GM18508 (cell line): ENCODE measurements around the gene SP100.
"Not testable (repeated sequence)": the region's sequence is repeated elsewhere in the genome, so short reads cannot be mapped to it uniquely, and the experiment has no call there.

Experiments used
- ATAC-seq: cut with Tn5 transposase; IDR thresholded peaks from one replicate; pipeline ENCODE4 v1.9.1; 2021; ENCODE audit warnings: moderate number of reproducible peaks; ENCODE audit not compliant: insufficient read depth, unreplicated experiment

Gene SP100

GRCh38 chr2:230416061-230416721, at the start of gene SP100:
Gene SP100 (plus strand): TSS chr2:230416201. CDS start chr2:230416297, 96 bp downstream.
- peak; percentile 88 for ATAC-seq

- no peak for ATAC-seq
These were observed 33.9 kb upstream of the SP100 start for GRCh38 chr2:230382108-230382507.

GRCh38 chr2:230383453-230383852, 32.5 kb upstream of the SP100 start:
- ATAC-seq: no peak

GRCh38 chr2:230384986-230385385, 31.0 kb upstream of the SP100 start:
- ATAC-seq: no peak

- ATAC-seq: no peak
These were observed 21.7 kb upstream of the SP100 start for GRCh38 chr2:230394301-230394700.

- not testable (repeated sequence) for ATAC-seq
These were observed 17.3 kb upstream of the SP100 start for GRCh38 chr2:230398698-230399097.

GRCh38 chr2:230400041-230400440, 16.0 kb upstream of the SP100 start:
- ATAC-seq: no peak

GRCh38 chr2:230400454-230400853, 15.5 kb upstream of the SP100 start:
- ATAC-seq: no peak

- ATAC-seq: not testable (repeated sequence)
These were observed 15.0 kb upstream of the SP100 start for GRCh38 chr2:230401026-230401425.

- no peak for ATAC-seq
These were observed 12.3 kb upstream of the SP100 start for GRCh38 chr2:230403746-230404145.

GRCh38 chr2:230405824-230406223, 10.2 kb upstream of the SP100 start:
- no peak for ATAC-seq

GRCh38 chr2:230408244-230408842, 7.7 kb upstream of the SP100 start:
- no peak for ATAC-seq

- ATAC-seq: not testable (repeated sequence)
These were observed 6.7 kb upstream of the SP100 start for GRCh38 chr2:230409316-230409715.

- no peak for ATAC-seq
These were observed 5.7 kb upstream of the SP100 start for GRCh38 chr2:230410263-230410662.

- no peak for ATAC-seq
These were observed 5.0 kb upstream of the SP100 start for GRCh38 chr2:230410861-230411569.

GRCh38 chr2:230411570-230412370, 4.2 kb upstream of the SP100 start:
- ATAC-seq: no peak

GRCh38 chr2:230412371-230412711, 3.7 kb upstream of the SP100 start:
- ATAC-seq: no peak

GRCh38 chr2:230412846-230413245, 3.2 kb upstream of the SP100 start:
- no peak for ATAC-seq

- ATAC-seq: no peak
These were observed 2.5 kb upstream of the SP100 start for GRCh38 chr2:230413479-230413878.

- no peak for ATAC-seq
These were observed 1.7 kb upstream of the SP100 start for GRCh38 chr2:230414302-230414701.

GRCh38 chr2:230417436-230417835, 1.4 kb downstream of the SP100 start:
- ATAC-seq: no peak
